GM23248 (cell line): ENCODE results near the gene OR10A6. TPM values are rescaled to one million over a fixed set of nuclear protein-coding genes. Genes with fewer than 3 reads are reported as not detected.
A peak's percentile ranks its signal among the peaks of the same experiment; 100 is the strongest.

ENCODE experiments used
- DNase-seq: peaks from one replicate; pipeline ENCODE4 v3.0.0-alpha.2; 2015
- H2AFZ ChIP-seq: fragments of 200-600 bp; sonication (generic); 2 replicates; pipeline ENCODE4 v1.6.1; 2016; ENCODE audit warnings: antibody characterized with exemption
- H3F3A ChIP-seq: fragments of 200-600 bp; sonication (generic); 2 replicates; pipeline ENCODE4 v1.6.1; 2016; ENCODE audit warnings: mild to moderate bottlenecking, antibody characterized with exemption, mixed run types; ENCODE audit not compliant: insufficient read depth
- H3K27ac ChIP-seq: fragments of 200-600 bp; sonication (generic); 2 replicates; pipeline ENCODE4 v1.5.1; 2016; ENCODE audit warnings: mild to moderate bottlenecking
- H3K27me3 ChIP-seq: fragments of 200-600 bp; sonication (generic); replicated peaks from 2 replicates; pipeline ENCODE4 v1.6.1; 2016; ENCODE audit warnings: mild to moderate bottlenecking; ENCODE audit not compliant: insufficient read depth
- H3K36me3 ChIP-seq: fragments of 200-600 bp; sonication (generic); 2 replicates; pipeline ENCODE4 v1.6.1; 2016; ENCODE audit warnings: low read depth, mild to moderate bottlenecking
- H3K4me1 ChIP-seq: fragments of 200-600 bp; sonication (generic); 2 replicates; pipeline ENCODE4 v1.6.1; 2016; ENCODE audit warnings: mild to moderate bottlenecking; ENCODE audit not compliant: insufficient read depth
- H3K4me2 ChIP-seq: fragments of 200-600 bp; sonication (generic); one replicate; pipeline ENCODE4 v1.6.1; 2016; ENCODE audit warnings: mild to moderate bottlenecking; ENCODE audit not compliant: unreplicated experiment
- H3K4me3 ChIP-seq: fragments of 200-600 bp; sonication (generic); 2 replicates; pipeline ENCODE4 v1.5.1; 2016; ENCODE audit warnings: mild to moderate bottlenecking
- H3K79me2 ChIP-seq: fragments of 200-600 bp; sonication (generic); 2 replicates; pipeline ENCODE4 v1.6.1; 2016; ENCODE audit warnings: mild to moderate bottlenecking; ENCODE audit not compliant: insufficient read depth
- H3K9ac ChIP-seq: fragments of 200-600 bp; sonication (generic); 2 replicates; pipeline ENCODE4 v1.6.1; 2016; ENCODE audit warnings: mild to moderate bottlenecking
- H3K9me2 ChIP-seq: fragments of 200-600 bp; sonication (generic); 2 replicates; pipeline ENCODE4 v1.6.1; 2016; ENCODE audit warnings: mixed run types, mild to moderate bottlenecking, moderate library complexity; ENCODE audit not compliant: insufficient read depth
- H3K9me3 ChIP-seq: fragments of 200-600 bp; sonication (generic); one replicate; pipeline ENCODE4 v1.6.1; 2017; ENCODE audit warnings: low read depth
- H4K20me1 ChIP-seq: fragments of 200-600 bp; sonication (generic); 2 replicates; pipeline ENCODE4 v1.6.0; 2016; ENCODE audit not compliant: insufficient read depth
- EZH2 ChIP-seq: fragments of 200-600 bp; sonication (generic); IDR thresholded peaks from 2 replicates; pipeline ENCODE4 v1.6.1; 2018; ENCODE audit warnings: antibody characterized with exemption, mild to moderate bottlenecking; ENCODE audit not compliant: insufficient read depth, poor library complexity, severe bottlenecking
- EZH2phosphoT487 ChIP-seq: fragments of 200-600 bp; sonication (generic); IDR thresholded peaks from 2 replicates; pipeline ENCODE4 v1.6.1; 2018; ENCODE audit warnings: antibody characterized with exemption, moderate library complexity, mild to moderate bottlenecking, low read depth; ENCODE audit not compliant: insufficient read depth
- WGBS, 2 experiments: methylation state at CpG; one replicate each; pipeline ENCODE4 v1.1.6; 2015 to 2017; ENCODE audit warnings: low lambda C conversion rate in 2 of 2, low coverage in 1 of 2; ENCODE audit errors: missing lambda C conversion rate in 2 of 2; 5-methylcytosine and 5-hydroxymethylcytosine counted together
- in situ Hi-C: fragments of 300-500 bp; cut with MboI; formaldehyde crosslinking; loops from 2 replicates; pipeline ENCODE4 v1.15.0; 2020
- polyA plus RNA-seq: library from polyadenylated mRNA; unstranded; fragments of >200 nt; fragmentation: Nextera tagmentation; extraction: Ambion mirVana; gene quantifications from 2 replicates; pipeline ENCODE4 v1.2.1, GENCODE V29; 2016
- total RNA-seq: library from RNA; depleted of rRNA; stranded (reverse); fragments of >200 nt; shearing (Covaris generic); gene quantifications from 2 replicates; pipeline ENCODE4 v1.2.3, GENCODE V29; 2014

OR10A6 gene
- total and polyA plus RNA-seq, 2 experiments from 2014 or later: 0.11 to 0.39 TPM

DNA sequence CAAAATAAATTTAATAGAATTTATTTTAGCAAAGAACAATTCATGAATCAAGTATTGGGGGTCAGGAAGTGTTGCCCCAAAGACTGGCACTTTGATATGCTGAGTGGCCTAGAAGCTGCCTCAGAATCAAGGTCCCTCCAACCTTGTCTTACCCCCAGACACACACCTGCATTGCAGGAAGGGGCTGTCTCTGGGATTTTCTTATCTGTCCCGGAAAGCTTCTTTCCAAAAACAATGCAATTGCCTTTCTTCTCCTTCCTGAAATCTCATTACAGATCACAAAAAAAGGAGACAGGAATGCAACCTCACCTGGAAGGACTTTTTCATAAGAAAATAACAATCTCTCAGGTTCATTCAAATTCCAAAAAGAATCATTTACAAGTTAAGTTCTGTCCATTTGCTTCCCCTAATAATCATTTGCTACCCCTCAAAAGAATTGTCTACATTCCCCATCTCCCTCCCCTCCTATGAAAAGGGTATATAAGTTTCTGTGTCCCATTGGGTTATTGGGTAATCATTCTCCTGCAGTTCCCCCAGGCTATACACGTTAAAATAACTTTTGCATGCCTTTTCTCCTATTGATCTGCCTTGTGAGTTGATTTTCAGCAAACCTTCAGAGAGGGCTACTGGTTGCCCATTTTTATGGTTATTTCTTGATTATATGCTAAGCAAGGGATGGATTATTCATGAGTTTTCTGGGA is 21.3 kb downstream of the OR10A6 start:
- 38 to 40% methylated on average over 2 of the region's 2 CpGs for WGBS, 2 experiments
- no peak overlapping the region for H3K4me2 ChIP-seq
- no peak overlapping the region for H3K27ac ChIP-seq
- no peak overlapping the region for H3K9ac ChIP-seq
- H3K9me2 ChIP-seq: 0 out of 2 replicates have a peak, but pooled peaks cover 7% of the 10 kb centered on the region
- H4K20me1 ChIP-seq: no peaks in the 10 kb centered on the region
- no peaks in the 10 kb centered on the region for H3K36me3 ChIP-seq
- peaks cover 49% of the 10 kb centered on the region for H3K4me1 ChIP-seq
- DNase-seq: no peak
- peaks cover 30% of the 10 kb centered on the region for H3F3A ChIP-seq
- H3K9me3 ChIP-seq: no peaks in the 10 kb centered on the region
- no peak overlapping the region for H3K4me3 ChIP-seq
- no peak for TF ChIP-seq EZH2phosphoT487
- no peak for TF ChIP-seq EZH2
- H3K79me2 ChIP-seq: no peaks in the 10 kb centered on the region
- H3K27me3 ChIP-seq: no peaks in the 10 kb centered on the region
- in situ Hi-C loops: loop anchor here (10.0 kb wide), 1 partner anchor 195 kb away; no protein-coding TSS in a partner anchor
- no peak overlapping the region for H2AFZ ChIP-seq

DNA sequence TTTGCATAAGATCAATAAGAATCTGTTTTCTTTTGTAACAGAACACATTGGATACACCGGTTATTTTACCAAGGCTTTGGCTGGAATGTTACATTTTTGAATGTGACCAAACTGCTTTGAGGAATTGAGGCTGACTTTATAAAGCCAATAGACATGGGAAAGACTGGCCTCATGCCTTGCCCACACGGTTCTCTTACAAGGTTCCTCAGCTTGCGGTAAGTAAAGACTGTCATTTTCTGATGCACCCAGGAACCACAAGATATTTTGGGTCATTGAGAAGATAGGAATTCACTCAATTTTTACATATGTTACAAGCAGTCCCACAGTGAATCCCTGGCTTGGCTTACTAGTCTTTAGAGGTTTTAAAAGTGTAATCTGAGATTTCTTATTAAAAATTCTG is 23.9 kb downstream of the OR10A6 start:
- no peaks in the 10 kb centered on the region for H3K36me3 ChIP-seq
- peak overlapping the region; percentile 73 for H2AFZ ChIP-seq
- TF ChIP-seq EZH2phosphoT487 (no peak), EZH2 (no peak)
- no peaks in the 10 kb centered on the region for H3K27me3 ChIP-seq
- H4K20me1 ChIP-seq: no peaks in the 10 kb centered on the region
- in situ Hi-C loops: loop anchor here (10.0 kb wide), 1 partner anchor 198 kb away; no protein-coding TSS in a partner anchor
- H3K9ac ChIP-seq: peak overlapping the region; percentile 19
- H3K4me1 ChIP-seq: peaks cover 66% of the 10 kb centered on the region
- H3K4me2 ChIP-seq: peak overlapping the region; percentile 60
- WGBS, 2 experiments: 24 to 30% methylated on average over 3 of the region's 3 CpGs
- H3K4me3 ChIP-seq: peak overlapping the region; percentile 26; the same call in 1 of the 2 replicates
- no peaks in the 10 kb centered on the region for H3K9me3 ChIP-seq
- H3F3A ChIP-seq: peaks cover 38% of the 10 kb centered on the region
- 0 out of 2 replicates have a peak, but pooled peaks cover 7% of the 10 kb centered on the region for H3K9me2 ChIP-seq
- peak; percentile 27 for DNase-seq
- H3K27ac ChIP-seq: peak overlapping the region; percentile 31
- no peaks in the 10 kb centered on the region for H3K79me2 ChIP-seq

- Histone ChIP-seq H3K4me3 (peak overlapping the region; percentile 26), H3K9ac (peak overlapping the region; percentile 19), H3K27me3 (no peaks in the 10 kb centered on the region), H3K9me3 (no peaks in the 10 kb centered on the region), H3F3A (peaks cover 38% of the 10 kb centered on the region), H3K4me1 (peaks cover 68% of the 10 kb centered on the region), H3K79me2 (no peaks in the 10 kb centered on the region), H3K9me2 (0 out of 2 replicates have a peak, but pooled peaks cover 7% of the 10 kb centered on the region), H3K27ac (peak overlapping the region; percentile 31), H4K20me1 (no peaks in the 10 kb centered on the region), H2AFZ (peak overlapping the region; percentile 73), H3K4me2 (peak overlapping the region; percentile 60), H3K36me3 (no peaks in the 10 kb centered on the region)
- in situ Hi-C loops: loop anchor here (10.0 kb wide), 1 partner anchor 198 kb away; no protein-coding TSS in a partner anchor
- 15% methylated on average over 4 of the region's 4 CpGs for WGBS, 2 experiments
- DNase-seq: peak; percentile 19
- TF ChIP-seq EZH2phosphoT487 (no peak), EZH2 (no peak)
These were observed 24.6 kb downstream of the OR10A6 start for GRCh38 chr11:7906481-7906880.

GRCh38 chr11:7905961-7906429 is 25.1 kb downstream of the OR10A6 start:
- Histone ChIP-seq H3K4me3 (peak overlapping the region; percentile 26; the same call in 1 of the 2 replicates), H4K20me1 (no peaks in the 10 kb centered on the region), H3K9me3 (no peaks in the 10 kb centered on the region), H3K27me3 (no peaks in the 10 kb centered on the region), H3K9me2 (0 out of 2 replicates have a peak, but pooled peaks cover 7% of the 10 kb centered on the region), H3K27ac (peak overlapping the region; percentile 31), H2AFZ (peak overlapping the region; percentile 73), H3F3A (peaks cover 38% of the 10 kb centered on the region), H3K79me2 (no peaks in the 10 kb centered on the region), H3K36me3 (no peaks in the 10 kb centered on the region), H3K4me2 (peak overlapping the region; percentile 60), H3K9ac (no peak overlapping the region), H3K4me1 (peaks cover 65% of the 10 kb centered on the region)
- DNase-seq: peak; percentile 30
- in situ Hi-C loops: loop anchor here (10.0 kb wide), 1 partner anchor 199 kb away; no protein-coding TSS in a partner anchor
- 38 to 42% methylated on average over 3 of the region's 3 CpGs for WGBS, 2 experiments
- no peak for TF ChIP-seq EZH2phosphoT487
- TF ChIP-seq EZH2: no peak
